ENCODE measurements around the gene CALR3.

- TF ChIP-seq SMC3 (conservative IDR thresholded peaks at IDR 0.05; ENCODE audit: poor library complexity) (no peak), RAD21 (conservative IDR thresholded peaks at IDR 0.05) (no peak)
- TF ChIP-seq, protein P1, sequence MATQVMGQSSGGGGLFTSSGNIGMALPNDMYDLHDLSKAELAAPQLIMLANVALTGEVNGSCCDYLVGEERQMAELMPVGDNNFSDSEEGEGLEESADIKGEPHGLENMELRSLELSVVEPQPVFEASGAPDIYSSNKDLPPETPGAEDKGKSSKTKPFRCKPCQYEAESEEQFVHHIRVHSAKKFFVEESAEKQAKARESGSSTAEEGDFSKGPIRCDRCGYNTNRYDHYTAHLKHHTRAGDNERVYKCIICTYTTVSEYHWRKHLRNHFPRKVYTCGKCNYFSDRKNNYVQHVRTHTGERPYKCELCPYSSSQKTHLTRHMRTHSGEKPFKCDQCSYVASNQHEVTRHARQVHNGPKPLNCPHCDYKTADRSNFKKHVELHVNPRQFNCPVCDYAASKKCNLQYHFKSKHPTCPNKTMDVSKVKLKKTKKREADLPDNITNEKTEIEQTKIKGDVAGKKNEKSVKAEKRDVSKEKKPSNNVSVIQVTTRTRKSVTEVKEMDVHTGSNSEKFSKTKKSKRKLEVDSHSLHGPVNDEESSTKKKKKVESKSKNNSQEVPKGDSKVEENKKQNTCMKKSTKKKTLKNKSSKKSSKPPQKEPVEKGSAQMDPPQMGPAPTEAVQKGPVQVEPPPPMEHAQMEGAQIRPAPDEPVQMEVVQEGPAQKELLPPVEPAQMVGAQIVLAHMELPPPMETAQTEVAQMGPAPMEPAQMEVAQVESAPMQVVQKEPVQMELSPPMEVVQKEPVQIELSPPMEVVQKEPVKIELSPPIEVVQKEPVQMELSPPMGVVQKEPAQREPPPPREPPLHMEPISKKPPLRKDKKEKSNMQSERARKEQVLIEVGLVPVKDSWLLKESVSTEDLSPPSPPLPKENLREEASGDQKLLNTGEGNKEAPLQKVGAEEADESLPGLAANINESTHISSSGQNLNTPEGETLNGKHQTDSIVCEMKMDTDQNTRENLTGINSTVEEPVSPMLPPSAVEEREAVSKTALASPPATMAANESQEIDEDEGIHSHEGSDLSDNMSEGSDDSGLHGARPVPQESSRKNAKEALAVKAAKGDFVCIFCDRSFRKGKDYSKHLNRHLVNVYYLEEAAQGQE (IDR thresholded peaks at IDR 0.05; ENCODE audit: borderline replicate concordance): no peak
- TF ChIP-seq, protein P2, sequence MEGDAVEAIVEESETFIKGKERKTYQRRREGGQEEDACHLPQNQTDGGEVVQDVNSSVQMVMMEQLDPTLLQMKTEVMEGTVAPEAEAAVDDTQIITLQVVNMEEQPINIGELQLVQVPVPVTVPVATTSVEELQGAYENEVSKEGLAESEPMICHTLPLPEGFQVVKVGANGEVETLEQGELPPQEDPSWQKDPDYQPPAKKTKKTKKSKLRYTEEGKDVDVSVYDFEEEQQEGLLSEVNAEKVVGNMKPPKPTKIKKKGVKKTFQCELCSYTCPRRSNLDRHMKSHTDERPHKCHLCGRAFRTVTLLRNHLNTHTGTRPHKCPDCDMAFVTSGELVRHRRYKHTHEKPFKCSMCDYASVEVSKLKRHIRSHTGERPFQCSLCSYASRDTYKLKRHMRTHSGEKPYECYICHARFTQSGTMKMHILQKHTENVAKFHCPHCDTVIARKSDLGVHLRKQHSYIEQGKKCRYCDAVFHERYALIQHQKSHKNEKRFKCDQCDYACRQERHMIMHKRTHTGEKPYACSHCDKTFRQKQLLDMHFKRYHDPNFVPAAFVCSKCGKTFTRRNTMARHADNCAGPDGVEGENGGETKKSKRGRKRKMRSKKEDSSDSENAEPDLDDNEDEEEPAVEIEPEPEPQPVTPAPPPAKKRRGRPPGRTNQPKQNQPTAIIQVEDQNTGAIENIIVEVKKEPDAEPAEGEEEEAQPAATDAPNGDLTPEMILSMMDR (IDR thresholded peaks at IDR 0.05; ENCODE audit: poor library complexity, severe bottlenecking): no peak
Measured at GRCh38 chr19:16508546-16508945, 12.6 kb upstream of the CALR3 start.

Measured in neural cell (in vitro differentiated cells).